ENCODE results near the gene LYPD6B. TPM values are rescaled to one million over a fixed set of nuclear protein-coding genes. Genes with fewer than 3 reads are reported as not detected.
A peak's percentile ranks its signal among the peaks of the same experiment; 100 is the strongest.

LYPD6B gene
- total and polyA plus RNA-seq, 10 of the 15 experiments (the other 5 are each of a cell fraction or from before 2014, with no cell fraction given), result 1.0 to 6.6 (median 4.0) TPM

DNA sequence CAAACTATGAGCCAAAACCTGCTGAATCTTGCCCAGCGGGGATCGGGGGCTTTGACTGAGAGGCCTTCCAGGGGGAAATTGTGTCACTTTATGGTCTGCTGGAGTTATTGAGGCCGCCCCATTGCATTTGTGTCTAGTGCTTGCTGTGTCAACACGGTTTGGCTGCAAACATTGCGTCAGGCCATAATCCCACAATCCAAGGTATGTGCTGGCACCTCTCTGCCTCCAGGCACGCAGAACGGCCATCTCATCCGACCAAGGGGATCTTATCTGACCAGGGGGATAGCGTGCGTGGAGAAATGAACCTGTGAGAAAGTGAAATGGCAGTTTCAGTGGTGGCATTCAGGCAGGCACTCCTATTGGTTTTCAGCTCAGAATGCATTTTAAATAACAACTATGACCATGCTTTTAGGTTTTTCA, 18.1 kb upstream of the LYPD6B start (continued):
- TF ChIP-seq, protein P1, sequence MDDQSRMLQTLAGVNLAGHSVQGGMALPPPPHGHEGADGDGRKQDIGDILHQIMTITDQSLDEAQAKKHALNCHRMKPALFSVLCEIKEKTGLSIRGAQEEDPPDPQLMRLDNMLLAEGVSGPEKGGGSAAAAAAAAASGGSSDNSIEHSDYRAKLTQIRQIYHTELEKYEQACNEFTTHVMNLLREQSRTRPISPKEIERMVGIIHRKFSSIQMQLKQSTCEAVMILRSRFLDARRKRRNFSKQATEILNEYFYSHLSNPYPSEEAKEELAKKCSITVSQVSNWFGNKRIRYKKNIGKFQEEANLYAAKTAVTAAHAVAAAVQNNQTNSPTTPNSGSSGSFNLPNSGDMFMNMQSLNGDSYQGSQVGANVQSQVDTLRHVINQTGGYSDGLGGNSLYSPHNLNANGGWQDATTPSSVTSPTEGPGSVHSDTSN (IDR thresholded peaks at IDR 0.05; ENCODE audit: insufficient replicate concordance, low read depth, low read length), result no peak
- TF ChIP-seq CBFB (IDR thresholded peaks at IDR 0.05; ENCODE audit: low read depth), result no peak
- peak; percentile 84 for TF ChIP-seq BCL11A (IDR thresholded peaks at IDR 0.05; ENCODE audit: low read depth, low read length)
- TF ChIP-seq, protein P2, sequence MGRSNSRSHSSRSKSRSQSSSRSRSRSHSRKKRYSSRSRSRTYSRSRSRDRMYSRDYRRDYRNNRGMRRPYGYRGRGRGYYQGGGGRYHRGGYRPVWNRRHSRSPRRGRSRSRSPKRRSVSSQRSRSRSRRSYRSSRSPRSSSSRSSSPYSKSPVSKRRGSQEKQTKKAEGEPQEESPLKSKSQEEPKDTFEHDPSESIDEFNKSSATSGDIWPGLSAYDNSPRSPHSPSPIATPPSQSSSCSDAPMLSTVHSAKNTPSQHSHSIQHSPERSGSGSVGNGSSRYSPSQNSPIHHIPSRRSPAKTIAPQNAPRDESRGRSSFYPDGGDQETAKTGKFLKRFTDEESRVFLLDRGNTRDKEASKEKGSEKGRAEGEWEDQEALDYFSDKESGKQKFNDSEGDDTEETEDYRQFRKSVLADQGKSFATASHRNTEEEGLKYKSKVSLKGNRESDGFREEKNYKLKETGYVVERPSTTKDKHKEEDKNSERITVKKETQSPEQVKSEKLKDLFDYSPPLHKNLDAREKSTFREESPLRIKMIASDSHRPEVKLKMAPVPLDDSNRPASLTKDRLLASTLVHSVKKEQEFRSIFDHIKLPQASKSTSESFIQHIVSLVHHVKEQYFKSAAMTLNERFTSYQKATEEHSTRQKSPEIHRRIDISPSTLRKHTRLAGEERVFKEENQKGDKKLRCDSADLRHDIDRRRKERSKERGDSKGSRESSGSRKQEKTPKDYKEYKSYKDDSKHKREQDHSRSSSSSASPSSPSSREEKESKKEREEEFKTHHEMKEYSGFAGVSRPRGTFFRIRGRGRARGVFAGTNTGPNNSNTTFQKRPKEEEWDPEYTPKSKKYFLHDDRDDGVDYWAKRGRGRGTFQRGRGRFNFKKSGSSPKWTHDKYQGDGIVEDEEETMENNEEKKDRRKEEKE (IDR thresholded peaks at IDR 0.05), result no peak
- 0 out of 2 replicates have a peak, but pooled peaks have one; percentile 24 for TF ChIP-seq ZNF207 (IDR thresholded peaks at IDR 0.05; ENCODE audit: borderline replicate concordance)
- TF ChIP-seq, protein P3, sequence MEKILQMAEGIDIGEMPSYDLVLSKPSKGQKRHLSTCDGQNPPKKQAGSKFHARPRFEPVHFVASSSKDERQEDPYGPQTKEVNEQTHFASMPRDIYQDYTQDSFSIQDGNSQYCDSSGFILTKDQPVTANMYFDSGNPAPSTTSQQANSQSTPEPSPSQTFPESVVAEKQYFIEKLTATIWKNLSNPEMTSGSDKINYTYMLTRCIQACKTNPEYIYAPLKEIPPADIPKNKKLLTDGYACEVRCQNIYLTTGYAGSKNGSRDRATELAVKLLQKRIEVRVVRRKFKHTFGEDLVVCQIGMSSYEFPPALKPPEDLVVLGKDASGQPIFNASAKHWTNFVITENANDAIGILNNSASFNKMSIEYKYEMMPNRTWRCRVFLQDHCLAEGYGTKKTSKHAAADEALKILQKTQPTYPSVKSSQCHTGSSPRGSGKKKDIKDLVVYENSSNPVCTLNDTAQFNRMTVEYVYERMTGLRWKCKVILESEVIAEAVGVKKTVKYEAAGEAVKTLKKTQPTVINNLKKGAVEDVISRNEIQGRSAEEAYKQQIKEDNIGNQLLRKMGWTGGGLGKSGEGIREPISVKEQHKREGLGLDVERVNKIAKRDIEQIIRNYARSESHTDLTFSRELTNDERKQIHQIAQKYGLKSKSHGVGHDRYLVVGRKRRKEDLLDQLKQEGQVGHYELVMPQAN (conservative IDR thresholded peaks at IDR 0.05), result no peak
- no peak for TF ChIP-seq SMAD1 (IDR thresholded peaks at IDR 0.05; ENCODE audit: low read depth, partially characterized antibody)
- TF ChIP-seq BRCA1 (IDR thresholded peaks at IDR 0.05; ENCODE audit: low read depth, low read length), result no peak
- TF ChIP-seq, protein P4, sequence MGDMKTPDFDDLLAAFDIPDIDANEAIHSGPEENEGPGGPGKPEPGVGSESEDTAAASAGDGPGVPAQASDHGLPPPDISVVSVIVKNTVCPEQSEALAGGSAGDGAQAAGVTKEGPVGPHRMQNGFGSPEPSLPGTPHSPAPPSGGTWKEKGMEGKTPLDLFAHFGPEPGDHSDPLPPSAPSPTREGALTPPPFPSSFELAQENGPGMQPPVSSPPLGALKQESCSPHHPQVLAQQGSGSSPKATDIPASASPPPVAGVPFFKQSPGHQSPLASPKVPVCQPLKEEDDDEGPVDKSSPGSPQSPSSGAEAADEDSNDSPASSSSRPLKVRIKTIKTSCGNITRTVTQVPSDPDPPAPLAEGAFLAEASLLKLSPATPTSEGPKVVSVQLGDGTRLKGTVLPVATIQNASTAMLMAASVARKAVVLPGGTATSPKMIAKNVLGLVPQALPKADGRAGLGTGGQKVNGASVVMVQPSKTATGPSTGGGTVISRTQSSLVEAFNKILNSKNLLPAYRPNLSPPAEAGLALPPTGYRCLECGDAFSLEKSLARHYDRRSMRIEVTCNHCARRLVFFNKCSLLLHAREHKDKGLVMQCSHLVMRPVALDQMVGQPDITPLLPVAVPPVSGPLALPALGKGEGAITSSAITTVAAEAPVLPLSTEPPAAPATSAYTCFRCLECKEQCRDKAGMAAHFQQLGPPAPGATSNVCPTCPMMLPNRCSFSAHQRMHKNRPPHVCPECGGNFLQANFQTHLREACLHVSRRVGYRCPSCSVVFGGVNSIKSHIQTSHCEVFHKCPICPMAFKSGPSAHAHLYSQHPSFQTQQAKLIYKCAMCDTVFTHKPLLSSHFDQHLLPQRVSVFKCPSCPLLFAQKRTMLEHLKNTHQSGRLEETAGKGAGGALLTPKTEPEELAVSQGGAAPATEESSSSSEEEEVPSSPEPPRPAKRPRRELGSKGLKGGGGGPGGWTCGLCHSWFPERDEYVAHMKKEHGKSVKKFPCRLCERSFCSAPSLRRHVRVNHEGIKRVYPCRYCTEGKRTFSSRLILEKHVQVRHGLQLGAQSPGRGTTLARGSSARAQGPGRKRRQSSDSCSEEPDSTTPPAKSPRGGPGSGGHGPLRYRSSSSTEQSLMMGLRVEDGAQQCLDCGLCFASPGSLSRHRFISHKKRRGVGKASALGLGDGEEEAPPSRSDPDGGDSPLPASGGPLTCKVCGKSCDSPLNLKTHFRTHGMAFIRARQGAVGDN (IDR thresholded peaks at IDR 0.05), result peak; percentile 61
- TF ChIP-seq MEF2A (IDR thresholded peaks at IDR 0.05; ENCODE audit: insufficient read depth, low read depth, low read length), result 0 out of 2 replicates have a peak, but pooled peaks have one; percentile 35
- TF ChIP-seq, protein P5, sequence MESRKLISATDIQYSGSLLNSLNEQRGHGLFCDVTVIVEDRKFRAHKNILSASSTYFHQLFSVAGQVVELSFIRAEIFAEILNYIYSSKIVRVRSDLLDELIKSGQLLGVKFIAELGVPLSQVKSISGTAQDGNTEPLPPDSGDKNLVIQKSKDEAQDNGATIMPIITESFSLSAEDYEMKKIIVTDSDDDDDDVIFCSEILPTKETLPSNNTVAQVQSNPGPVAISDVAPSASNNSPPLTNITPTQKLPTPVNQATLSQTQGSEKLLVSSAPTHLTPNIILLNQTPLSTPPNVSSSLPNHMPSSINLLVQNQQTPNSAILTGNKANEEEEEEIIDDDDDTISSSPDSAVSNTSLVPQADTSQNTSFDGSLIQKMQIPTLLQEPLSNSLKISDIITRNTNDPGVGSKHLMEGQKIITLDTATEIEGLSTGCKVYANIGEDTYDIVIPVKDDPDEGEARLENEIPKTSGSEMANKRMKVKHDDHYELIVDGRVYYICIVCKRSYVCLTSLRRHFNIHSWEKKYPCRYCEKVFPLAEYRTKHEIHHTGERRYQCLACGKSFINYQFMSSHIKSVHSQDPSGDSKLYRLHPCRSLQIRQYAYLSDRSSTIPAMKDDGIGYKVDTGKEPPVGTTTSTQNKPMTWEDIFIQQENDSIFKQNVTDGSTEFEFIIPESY (IDR thresholded peaks at IDR 0.05), result no peak
- TF ChIP-seq, protein P6, sequence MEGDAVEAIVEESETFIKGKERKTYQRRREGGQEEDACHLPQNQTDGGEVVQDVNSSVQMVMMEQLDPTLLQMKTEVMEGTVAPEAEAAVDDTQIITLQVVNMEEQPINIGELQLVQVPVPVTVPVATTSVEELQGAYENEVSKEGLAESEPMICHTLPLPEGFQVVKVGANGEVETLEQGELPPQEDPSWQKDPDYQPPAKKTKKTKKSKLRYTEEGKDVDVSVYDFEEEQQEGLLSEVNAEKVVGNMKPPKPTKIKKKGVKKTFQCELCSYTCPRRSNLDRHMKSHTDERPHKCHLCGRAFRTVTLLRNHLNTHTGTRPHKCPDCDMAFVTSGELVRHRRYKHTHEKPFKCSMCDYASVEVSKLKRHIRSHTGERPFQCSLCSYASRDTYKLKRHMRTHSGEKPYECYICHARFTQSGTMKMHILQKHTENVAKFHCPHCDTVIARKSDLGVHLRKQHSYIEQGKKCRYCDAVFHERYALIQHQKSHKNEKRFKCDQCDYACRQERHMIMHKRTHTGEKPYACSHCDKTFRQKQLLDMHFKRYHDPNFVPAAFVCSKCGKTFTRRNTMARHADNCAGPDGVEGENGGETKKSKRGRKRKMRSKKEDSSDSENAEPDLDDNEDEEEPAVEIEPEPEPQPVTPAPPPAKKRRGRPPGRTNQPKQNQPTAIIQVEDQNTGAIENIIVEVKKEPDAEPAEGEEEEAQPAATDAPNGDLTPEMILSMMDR (IDR thresholded peaks at IDR 0.05 in 2 of 3, conservative IDR thresholded peaks at IDR 0.05 in 1 of 3; ENCODE audit: control insufficient read depth in 2 of 3, extremely low read depth in 1 of 3, insufficient read depth in 1 of 3, low read depth in 3 of 3, low read length in 3 of 3), result no peak
- no peak for TF ChIP-seq FOXK2 (IDR thresholded peaks at IDR 0.05)
- TF ChIP-seq, protein P7, sequence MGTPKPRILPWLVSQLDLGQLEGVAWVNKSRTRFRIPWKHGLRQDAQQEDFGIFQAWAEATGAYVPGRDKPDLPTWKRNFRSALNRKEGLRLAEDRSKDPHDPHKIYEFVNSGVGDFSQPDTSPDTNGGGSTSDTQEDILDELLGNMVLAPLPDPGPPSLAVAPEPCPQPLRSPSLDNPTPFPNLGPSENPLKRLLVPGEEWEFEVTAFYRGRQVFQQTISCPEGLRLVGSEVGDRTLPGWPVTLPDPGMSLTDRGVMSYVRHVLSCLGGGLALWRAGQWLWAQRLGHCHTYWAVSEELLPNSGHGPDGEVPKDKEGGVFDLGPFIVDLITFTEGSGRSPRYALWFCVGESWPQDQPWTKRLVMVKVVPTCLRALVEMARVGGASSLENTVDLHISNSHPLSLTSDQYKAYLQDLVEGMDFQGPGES (IDR thresholded peaks at IDR 0.05), result no peak
